Gastroesophageal sphincter (tissue), 3 donors: ENCODE data around the gene CHI3L1.

Experiments
- CTCF ChIP-seq, 4 experiments: fragments of 200-600 bp in 2 of 4; fragments of 450-650 bp in 2 of 4; sonication (generic) in 1 of 4; IDR thresholded peaks; one replicate each; pipeline ENCODE4 v1.5.1; 2017 to 2019; ENCODE audit warnings: antibody characterized with exemption in 4 of 4, mild to moderate bottlenecking in 2 of 4, moderate library complexity in 2 of 4
- EP300 ChIP-seq: sonication (generic); formaldehyde crosslinking; IDR thresholded peaks from one replicate; pipeline ENCODE4 v1.6.1; 2017; ENCODE audit warnings: antibody characterized with exemption, mild to moderate bottlenecking
- POLR2A ChIP-seq, 2 donors: fragments of 450-650 bp; IDR thresholded peaks; one replicate each; pipeline ENCODE4 v1.6.1; 2017; ENCODE audit warnings: antibody characterized with exemption in 2 of 2, mild to moderate bottlenecking in 2 of 2, moderate library complexity in 1 of 2
- POLR2AphosphoS5 ChIP-seq: sonication (generic); formaldehyde crosslinking; IDR thresholded peaks from one replicate; pipeline ENCODE4 v1.6.1; 2017; ENCODE audit warnings: antibody characterized with exemption

GRCh38 chr1:203143641-203144040 is 42.9 kb downstream of the CHI3L1 start:
- no peak for TF ChIP-seq CTCF (IDR thresholded peaks at IDR 0.05)
- TF ChIP-seq POLR2A (IDR thresholded peaks at IDR 0.05) = no peak
- TF ChIP-seq EP300 = no peak
- TF ChIP-seq POLR2AphosphoS5 = no peak
